GM12891 (cell line): ENCODE measurements around the gene GRAP.

Source experiments
- DNase-seq: peaks from one replicate; pipeline ENCODE4 v3.0.0; 2011; ENCODE audit warnings: low spot score; ENCODE audit not compliant: insufficient read length
- FAIRE-seq: peaks from 2 replicates; lab custom pipeline; 2011; peaks lifted over from hg19 to GRCh38; lab: Jason Lieb, UNC
- PAX5 ChIP-seq: IDR thresholded peaks from 2 replicates; pipeline ENCODE4 v1.6.1; 2011; ENCODE audit warnings: low read length, moderate library complexity, mild to moderate bottlenecking; ENCODE audit not compliant: insufficient read depth, severe bottlenecking
- POLR2A ChIP-seq: IDR thresholded peaks from 2 replicates; pipeline ENCODE4 v1.6.1; 2011; ENCODE audit warnings: low read depth, low read length, control low read depth
- POLR2AphosphoS5 ChIP-seq: IDR thresholded peaks from 2 replicates; pipeline ENCODE4 v1.6.1; 2011; ENCODE audit warnings: low read depth, low read length, control low read depth
- POU2F2 ChIP-seq: IDR thresholded peaks from 2 replicates; pipeline ENCODE4 v1.6.1; 2011; ENCODE audit warnings: low read depth, mild to moderate bottlenecking, control low read depth, low read length, moderate library complexity
- SPI1 ChIP-seq: IDR thresholded peaks from 2 replicates; pipeline ENCODE4 v1.6.1; 2011; ENCODE audit warnings: low read depth, low read length, control low read depth
- TAF1 ChIP-seq: IDR thresholded peaks from 2 replicates; pipeline ENCODE4 v1.6.1; 2011; ENCODE audit warnings: low read depth, low read length, control low read depth

GRAP gene

GRCh38 chr17:19017804-19018599 is 28.8 kb downstream of the GRAP start:
- TF ChIP-seq POLR2AphosphoS5 (peak; percentile 64; the same call in 1 of the 2 replicates), POU2F2 (no peak)
- no peak for FAIRE-seq
- no peak for DNase-seq

- no peak for FAIRE-seq
- TF ChIP-seq POLR2A (no peak), POLR2AphosphoS5 (no peak), SPI1 (no peak), POU2F2 (no peak), TAF1 (no peak), PAX5 (no peak)
- DNase-seq = no peak
Observed at GRCh38 chr17:19017401-19017800, 29.4 kb downstream of the GRAP start.

- FAIRE-seq (no peak), DNase-seq (no peak)
- no peak for TF ChIP-seq POU2F2
- no peak for TF ChIP-seq POLR2AphosphoS5
- TF ChIP-seq PAX5 = no peak
- TF ChIP-seq POLR2A = no peak
- TF ChIP-seq SPI1 = no peak
- TF ChIP-seq TAF1 = no peak
Observed at GRCh38 chr17:19016881-19017280, 29.9 kb downstream of the GRAP start.

DNA sequence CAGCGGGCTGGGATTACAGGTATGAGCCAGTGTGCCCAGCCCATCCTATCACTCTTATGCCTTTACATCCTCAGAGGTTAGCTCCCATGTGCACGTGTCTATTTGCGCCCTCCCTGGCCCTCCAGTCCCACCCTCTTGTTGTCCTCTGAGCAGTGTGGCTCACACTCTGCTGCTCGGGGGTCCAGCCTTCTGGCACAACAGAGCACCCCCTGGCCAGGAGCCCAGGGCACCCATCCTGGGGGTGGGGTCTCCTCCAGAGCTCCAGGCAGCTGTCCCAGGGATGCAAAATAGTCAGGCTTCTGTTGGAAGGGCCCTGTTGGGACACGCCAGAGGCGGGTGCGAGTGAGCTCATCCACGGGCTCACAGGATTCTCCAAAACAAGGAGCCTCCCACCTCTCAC is 30.5 kb downstream of the GRAP start:
- FAIRE-seq (no peak), DNase-seq (no peak)
- no peak for TF ChIP-seq TAF1
- TF ChIP-seq PAX5 = no peak
- no peak for TF ChIP-seq POLR2AphosphoS5
- TF ChIP-seq SPI1 = no peak
- no peak for TF ChIP-seq POLR2A
- TF ChIP-seq POU2F2 = no peak

- TF ChIP-seq POLR2AphosphoS5 (no peak), POU2F2 (no peak), SPI1 (no peak), POLR2A (no peak), PAX5 (no peak), TAF1 (no peak)
- FAIRE-seq (no peak), DNase-seq (no peak)
Observed at GRCh38 chr17:19015428-19015827, 31.3 kb downstream of the GRAP start.

GRCh38 chr17:19014628-19015215 is 32.0 kb downstream of the GRAP start:
- TF ChIP-seq PAX5 (no peak), POLR2A (no peak), SPI1 (no peak), TAF1 (no peak), POU2F2 (no peak), POLR2AphosphoS5 (no peak)
- DNase-seq (no peak), FAIRE-seq (no peak)

GRCh38 chr17:19013806-19014627 is 32.7 kb downstream of the GRAP start:
- no peak for DNase-seq
- TF ChIP-seq POLR2AphosphoS5 = no peak
- TF ChIP-seq PAX5 = no peak
- no peak for TF ChIP-seq POU2F2
- TF ChIP-seq TAF1 = no peak
- TF ChIP-seq POLR2A = no peak
- no peak for TF ChIP-seq SPI1
- no peak for FAIRE-seq

DNA sequence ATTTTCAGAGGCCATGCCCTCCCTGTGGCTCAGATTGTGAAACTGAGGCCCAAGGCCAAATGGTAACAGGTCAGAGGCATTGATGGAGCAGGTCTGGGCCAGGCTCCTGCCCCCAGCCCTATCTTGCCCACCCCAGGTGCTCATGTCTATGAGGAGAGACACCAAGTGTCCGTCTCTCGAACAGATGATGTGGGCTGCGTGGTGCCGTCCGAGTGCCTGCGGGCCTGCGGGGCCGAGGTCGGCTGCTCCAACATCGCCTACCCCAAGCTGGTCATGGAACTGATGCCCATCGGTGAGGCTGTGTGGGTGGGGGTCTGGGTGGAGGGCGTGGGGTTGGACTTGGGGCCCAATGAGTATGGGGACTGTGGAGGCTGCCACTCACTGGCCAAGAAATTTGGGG is 33.5 kb downstream of the GRAP start:
- no peak for FAIRE-seq
- TF ChIP-seq SPI1 (no peak), PAX5 (no peak), POLR2AphosphoS5 (no peak), TAF1 (no peak), POU2F2 (no peak), POLR2A (no peak)
- DNase-seq = no peak
